ENCODE results near the gene CCDC182.

- TF ChIP-seq CTCF (IDR thresholded peaks at IDR 0.05) (no peak), POLR2A (IDR thresholded peaks at IDR 0.05) (no peak), POLR2AphosphoS5 (IDR thresholded peaks at IDR 0.05) (no peak)
Observed at GRCh38 chr17:57767561-57767960, 22.5 kb upstream of the CCDC182 start.
